ENCODE results near the gene IRF2BP2.

Gene IRF2BP2

GRCh38 chr1:234584420-234584805 lies 25.6 kb downstream of the IRF2BP2 start:
- DNase-seq (ENCODE audit: low read depth, low spot score) = no peak

- no peak for DNase-seq (ENCODE audit: low read depth, low spot score)
Measured at GRCh38 chr1:234583755-234584419, 26.1 kb downstream of the IRF2BP2 start.

- no peak for DNase-seq (ENCODE audit: low read depth, low spot score)
Measured at GRCh38 chr1:234582681-234583301, 27.2 kb downstream of the IRF2BP2 start.

GRCh38 chr1:234582186-234582585 lies 27.8 kb downstream of the IRF2BP2 start:
- no peak for DNase-seq (ENCODE audit: low read depth, low spot score)

DNA sequence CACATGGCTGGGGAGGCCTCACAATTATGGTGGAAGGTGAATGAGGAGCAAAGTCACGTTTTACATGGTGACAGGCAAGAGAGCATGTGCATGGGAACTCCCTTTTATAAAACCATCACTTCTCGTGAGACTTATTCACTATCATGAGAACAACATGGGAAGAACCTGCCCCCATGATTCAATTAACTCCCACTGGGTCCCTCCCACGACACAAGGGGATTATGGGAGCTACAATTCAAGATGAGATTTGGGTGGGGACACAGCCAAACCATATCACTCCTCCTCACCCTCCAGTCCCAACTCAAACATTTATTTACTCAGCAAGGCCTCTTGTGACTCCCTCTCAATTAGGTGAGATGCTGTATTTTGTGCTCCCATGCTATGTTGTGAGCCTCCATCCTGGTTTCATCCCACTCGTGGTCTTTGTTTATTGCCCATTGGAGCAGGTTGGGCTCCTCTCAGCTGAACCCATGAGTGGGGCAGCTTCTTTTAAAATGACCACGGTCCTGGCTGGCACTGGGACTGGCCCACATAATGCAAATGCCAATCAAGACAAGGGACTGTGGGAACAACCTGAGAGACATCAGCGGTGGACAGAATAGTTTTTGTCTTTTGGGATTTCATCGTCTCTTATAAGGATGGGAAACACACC lies 28.8 kb downstream of the IRF2BP2 start:
- DNase-seq (ENCODE audit: low read depth, low spot score) = no peak

DNA sequence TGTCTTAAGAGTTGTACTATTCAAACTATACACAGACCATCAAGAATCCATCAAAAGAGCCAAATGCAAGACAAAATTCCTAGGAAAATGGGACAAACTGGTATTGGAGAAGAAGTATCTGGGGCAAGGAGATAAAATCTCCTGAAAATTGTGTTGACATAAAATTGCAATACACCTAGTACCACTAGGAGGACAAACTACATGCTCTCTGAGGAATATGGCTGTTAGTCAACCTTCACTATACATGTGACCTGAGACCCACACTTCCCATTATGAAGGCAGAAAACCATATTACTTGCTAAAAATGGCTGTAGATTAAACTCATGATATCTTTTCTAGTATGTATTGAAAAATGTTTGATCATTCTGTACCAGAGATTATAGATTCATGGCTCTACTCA lies 30.0 kb downstream of the IRF2BP2 start:
- no peak for DNase-seq (ENCODE audit: low read depth, low spot score)

- no peak for DNase-seq (ENCODE audit: low read depth, low spot score)
Measured at GRCh38 chr1:234578735-234579134, 31.2 kb downstream of the IRF2BP2 start.

DNA sequence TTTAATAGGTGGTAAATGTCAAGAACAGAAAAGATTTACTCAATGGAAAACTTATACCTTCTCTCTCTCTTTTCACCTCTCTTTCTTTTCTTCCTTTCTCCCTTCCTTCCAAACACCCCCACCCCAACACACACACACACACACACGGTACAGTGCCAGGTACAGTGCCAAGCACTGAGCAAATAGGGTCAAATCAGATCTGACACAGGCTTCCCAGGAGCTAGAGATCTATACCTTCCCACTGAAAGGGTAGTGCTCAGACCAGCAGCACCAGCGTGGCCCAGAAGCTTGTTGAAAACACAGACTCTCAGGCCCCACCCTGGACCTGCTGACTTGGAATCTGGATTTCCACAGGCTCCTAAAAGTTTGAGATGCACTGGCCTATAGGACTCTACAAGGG lies 31.9 kb downstream of the IRF2BP2 start:
- no peak for DNase-seq (ENCODE audit: low read depth, low spot score)

- no peak for DNase-seq (ENCODE audit: low read depth, low spot score)
Measured at GRCh38 chr1:234573711-234574299, 36.2 kb downstream of the IRF2BP2 start.

DNA sequence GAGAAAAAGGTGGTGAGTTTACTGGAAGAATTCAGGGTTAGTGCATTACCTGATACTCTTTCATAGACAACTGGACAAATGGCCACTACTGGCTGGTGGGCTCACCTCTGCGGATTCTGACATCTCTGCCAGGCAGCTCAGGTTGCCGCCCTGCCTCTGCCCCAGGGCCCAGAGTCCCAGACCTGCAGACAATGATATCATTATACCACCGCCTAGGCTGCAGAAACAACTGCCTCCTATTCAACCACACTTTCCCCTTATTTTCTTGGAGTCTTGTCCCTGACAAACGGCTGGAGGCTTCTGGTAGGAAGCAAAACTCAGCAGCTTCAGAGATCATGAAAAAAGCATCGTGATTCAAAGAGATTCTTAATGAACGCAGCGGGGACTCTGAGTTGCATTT lies 37.0 kb downstream of the IRF2BP2 start:
- DNase-seq (ENCODE audit: low read depth, low spot score) = peak; percentile 46

GRCh38 chr1:234571702-234572101 lies 38.3 kb downstream of the IRF2BP2 start:
- DNase-seq (ENCODE audit: low read depth, low spot score) = no peak

GRCh38 chr1:234570329-234571120 lies 39.5 kb downstream of the IRF2BP2 start:
- no peak for DNase-seq (ENCODE audit: low read depth, low spot score)

DNA sequence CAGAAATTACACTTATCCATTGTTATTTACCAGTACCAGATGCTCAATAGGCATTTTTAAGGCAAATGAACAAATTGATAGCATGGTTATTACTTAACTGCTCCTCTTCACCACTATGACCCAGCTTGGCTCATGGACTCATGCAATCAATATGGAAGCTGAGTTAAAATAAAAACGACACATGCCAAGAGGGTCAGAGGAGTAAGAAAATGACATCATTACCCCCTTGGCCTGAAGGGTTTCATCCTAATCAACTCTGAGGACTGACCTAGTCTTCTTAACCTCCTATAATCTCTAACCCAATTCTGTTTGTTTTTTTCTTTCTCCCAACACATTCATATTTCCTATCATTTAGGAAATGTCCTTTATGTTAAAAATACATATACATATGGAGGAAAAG lies 41.6 kb downstream of the IRF2BP2 start:
- no peak for DNase-seq (ENCODE audit: low read depth, low spot score)

DNA sequence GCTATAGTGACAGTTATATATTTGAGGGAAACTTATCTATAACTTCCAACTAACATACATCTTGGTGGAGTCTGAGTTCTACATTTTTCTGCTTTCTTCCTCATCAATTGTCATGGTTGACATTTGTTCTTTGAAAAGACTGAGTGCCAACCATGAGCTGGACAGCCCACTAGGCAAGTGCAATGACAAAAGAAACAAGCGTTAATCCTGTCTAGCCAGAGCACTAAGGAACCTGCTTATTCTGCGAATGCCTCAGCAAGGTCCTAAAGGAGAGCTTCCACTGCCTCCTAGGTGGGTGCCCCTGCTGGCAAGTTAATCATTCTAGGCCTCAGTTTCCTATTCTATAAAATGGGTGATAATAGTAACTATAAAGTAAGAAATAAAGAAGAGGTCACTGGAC lies 44.8 kb downstream of the IRF2BP2 start:
- no peak for DNase-seq (ENCODE audit: low read depth, low spot score)

GRCh38 chr1:234564035-234565029 lies 45.6 kb downstream of the IRF2BP2 start:
- DNase-seq (ENCODE audit: low read depth, low spot score) = peak; percentile 60

- peak; percentile 79 for DNase-seq (ENCODE audit: low read depth, low spot score)
Measured at GRCh38 chr1:234562334-234562733, 47.6 kb downstream of the IRF2BP2 start.

DNA sequence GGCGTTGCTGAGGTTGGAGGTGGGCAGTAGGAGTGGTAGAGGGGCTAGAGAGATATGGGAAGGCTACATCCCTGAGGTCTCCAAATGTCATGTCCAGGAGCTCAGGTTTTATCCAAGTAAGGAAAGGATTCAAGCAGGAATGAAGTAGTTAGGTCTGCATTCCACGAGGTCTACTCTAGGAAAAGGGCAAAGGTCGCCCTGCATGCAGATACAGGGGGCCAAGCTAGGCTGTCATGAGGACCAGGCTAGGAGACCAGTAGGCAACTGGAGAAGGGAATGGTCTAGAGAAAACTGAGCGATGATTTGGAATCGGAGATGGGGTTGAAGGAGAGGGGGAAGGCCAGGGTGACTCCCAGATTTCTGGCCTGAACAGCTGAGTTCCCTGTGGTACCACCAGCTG lies 48.7 kb downstream of the IRF2BP2 start:
- DNase-seq (ENCODE audit: low read depth, low spot score) = peak; percentile 29

GRCh38 chr1:234559902-234560676 lies 49.9 kb downstream of the IRF2BP2 start:
- DNase-seq (ENCODE audit: low read depth, low spot score) = no peak

DNA sequence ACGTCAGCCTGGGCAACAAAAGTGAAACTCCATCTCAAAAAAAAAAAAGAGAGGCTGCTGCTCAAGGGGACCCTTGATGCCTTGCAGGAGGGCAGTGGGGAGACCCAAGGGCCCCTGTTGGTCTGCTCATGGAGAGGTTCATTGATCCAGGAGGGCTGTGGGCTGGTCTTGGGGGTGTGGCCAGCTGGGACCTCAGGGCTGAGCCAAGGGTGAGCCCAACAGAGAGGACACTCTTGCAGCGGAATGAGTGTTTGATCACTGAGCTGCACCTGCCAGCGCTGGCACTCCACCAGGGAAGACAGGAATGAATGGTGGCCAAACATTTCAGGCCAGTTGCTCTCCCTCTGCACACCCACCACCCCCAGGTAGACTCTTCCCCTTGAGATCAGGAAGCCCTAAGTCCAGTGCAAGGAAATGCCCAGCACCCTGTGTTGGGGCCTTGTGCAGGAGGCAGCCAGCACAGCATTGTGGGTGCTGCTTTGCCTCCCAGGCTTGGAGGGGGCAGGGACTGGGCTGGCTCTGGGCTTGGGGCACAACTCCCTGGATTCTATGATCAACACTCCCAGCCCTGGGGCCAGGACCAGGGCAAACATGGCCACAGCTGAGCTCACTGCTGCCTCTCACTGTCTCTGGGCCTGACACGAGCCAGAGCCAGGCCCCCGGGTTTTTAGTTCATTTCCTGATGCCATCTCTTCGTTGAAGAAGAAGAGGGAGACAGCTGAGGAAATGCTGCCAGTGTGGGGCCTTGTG lies 50.7 kb downstream of the IRF2BP2 start:
- DNase-seq (ENCODE audit: low read depth, low spot score) = no peak
